ENCODE measurements around the gene TRAPPC5.
A peak's percentile ranks its signal among the peaks of the same experiment; 100 is the strongest.

The TRAPPC5 gene

GRCh38 chr19:7663706-7664105 lies 16.9 kb upstream of the TRAPPC5 start:
- Histone ChIP-seq H3K27me3 (ENCODE audit: control insufficient read depth, insufficient read depth, low read length) (peaks cover 3% of the 10 kb centered on the region; the same call in 1 of the 2 replicates), H3K4me3 (ENCODE audit: low read depth, low read length) (no peak overlapping the region), H3K9ac (ENCODE audit: low read depth, low read length) (no peak overlapping the region), H3K27ac (ENCODE audit: low read depth, low read length) (no peak overlapping the region), H3K9me3 (ENCODE audit: control insufficient read depth, insufficient read depth, low read length) (no peaks in the 10 kb centered on the region), H3K36me3 (ENCODE audit: control insufficient read depth, insufficient read depth, low read length) (no peaks in the 10 kb centered on the region), H3K4me1 (ENCODE audit: control insufficient read depth, insufficient read depth, low read length) (no peaks in the 10 kb centered on the region)

DNA sequence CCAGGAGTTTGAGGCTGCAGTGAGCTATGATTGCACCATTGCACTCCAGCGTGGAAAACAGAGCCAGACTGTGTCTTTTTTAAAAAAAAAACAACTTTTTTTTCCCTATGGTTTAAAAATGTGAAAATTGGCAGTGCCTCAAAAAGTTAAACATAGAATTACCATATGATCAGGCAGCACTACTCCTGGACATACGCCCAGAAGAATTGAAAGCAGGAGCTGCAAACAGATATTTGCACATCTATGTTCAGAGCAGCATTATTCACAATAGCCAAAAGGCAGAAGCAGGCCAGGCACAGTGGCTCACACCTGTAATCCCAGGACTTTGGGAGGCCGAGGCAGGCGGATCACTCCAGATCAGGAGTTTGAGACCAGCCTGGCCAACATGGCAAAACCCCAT lies 15.6 kb upstream of the TRAPPC5 start:
- Histone ChIP-seq H3K27me3 (ENCODE audit: control insufficient read depth, insufficient read depth, low read length) (peaks cover 14% of the 10 kb centered on the region), H3K36me3 (ENCODE audit: control insufficient read depth, insufficient read depth, low read length) (no peaks in the 10 kb centered on the region), H3K4me3 (ENCODE audit: low read depth, low read length) (no peak overlapping the region), H3K27ac (ENCODE audit: low read depth, low read length) (no peak overlapping the region), H3K9ac (ENCODE audit: low read depth, low read length) (no peak overlapping the region), H3K4me1 (ENCODE audit: control insufficient read depth, insufficient read depth, low read length) (no peaks in the 10 kb centered on the region), H3K9me3 (ENCODE audit: control insufficient read depth, insufficient read depth, low read length) (no peaks in the 10 kb centered on the region)

GRCh38 chr19:7668842-7669241 lies 11.8 kb upstream of the TRAPPC5 start, which contains the start of gene RETN:
TSS of gene RETN (plus strand) at chr19:7669049. CDS start at chr19:7669327, 278 bp downstream.
- Histone ChIP-seq H3K9me3 (ENCODE audit: control insufficient read depth, insufficient read depth, low read length) (no peaks in the 10 kb centered on the region), H3K27ac (ENCODE audit: low read depth, low read length) (no peak within 1 kb of the TSS), H3K4me3 (ENCODE audit: low read depth, low read length) (peak within 1 kb of the TSS; percentile 50), H3K27me3 (ENCODE audit: control insufficient read depth, insufficient read depth, low read length) (peaks cover 35% of the 10 kb centered on the region), H3K9ac (ENCODE audit: low read depth, low read length) (no peak within 1 kb of the TSS), H3K4me1 (ENCODE audit: control insufficient read depth, insufficient read depth, low read length) (peaks cover 4% of the 10 kb centered on the region; the same call in 1 of the 2 replicates), H3K36me3 (ENCODE audit: control insufficient read depth, insufficient read depth, low read length) (no peaks in the 10 kb centered on the region)

- Histone ChIP-seq H3K9me3 (ENCODE audit: control insufficient read depth, insufficient read depth, low read length) (no peaks in the 10 kb centered on the region), H3K4me1 (ENCODE audit: control insufficient read depth, insufficient read depth, low read length) (peaks cover 4% of the 10 kb centered on the region; the same call in 1 of the 2 replicates), H3K4me3 (ENCODE audit: low read depth, low read length) (peak overlapping the region; percentile 50), H3K9ac (ENCODE audit: low read depth, low read length) (no peak overlapping the region), H3K36me3 (ENCODE audit: control insufficient read depth, insufficient read depth, low read length) (no peaks in the 10 kb centered on the region), H3K27ac (ENCODE audit: low read depth, low read length) (no peak overlapping the region), H3K27me3 (ENCODE audit: control insufficient read depth, insufficient read depth, low read length) (peaks cover 35% of the 10 kb centered on the region)
These were observed 11.0 kb upstream of the TRAPPC5 start for GRCh38 chr19:7669641-7670040.

DNA sequence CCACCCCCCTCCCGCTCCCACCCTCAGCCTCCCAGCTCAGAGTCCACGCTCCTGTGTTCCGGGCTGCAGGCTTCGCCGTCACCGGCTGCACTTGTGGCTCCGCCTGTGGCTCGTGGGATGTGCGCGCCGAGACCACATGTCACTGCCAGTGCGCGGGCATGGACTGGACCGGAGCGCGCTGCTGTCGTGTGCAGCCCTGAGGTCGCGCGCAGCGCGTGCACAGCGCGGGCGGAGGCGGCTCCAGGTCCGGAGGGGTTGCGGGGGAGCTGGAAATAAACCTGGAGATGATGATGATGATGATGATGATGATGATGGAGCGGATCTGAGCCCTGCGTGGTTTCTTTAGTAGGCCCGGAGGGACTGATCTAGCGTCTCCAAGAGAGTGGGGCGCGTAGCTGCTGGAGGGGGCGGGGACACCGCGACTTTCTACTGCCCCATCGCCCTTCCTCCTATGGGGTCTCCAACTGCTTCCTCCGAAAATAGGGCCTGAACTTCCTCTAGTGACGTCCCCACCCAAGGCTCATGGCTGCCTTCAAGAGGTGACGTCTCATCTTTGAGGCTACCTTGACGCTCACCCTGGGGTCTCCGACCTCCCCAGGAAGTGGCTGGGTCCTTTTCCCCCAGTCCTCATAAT lies 10.4 kb upstream of the TRAPPC5 start:
- Histone ChIP-seq H3K9me3 (ENCODE audit: control insufficient read depth, insufficient read depth, low read length) (no peaks in the 10 kb centered on the region), H3K4me3 (ENCODE audit: low read depth, low read length) (peak overlapping the region; percentile 62), H3K9ac (ENCODE audit: low read depth, low read length) (peak overlapping the region; percentile 31; the same call in 1 of the 2 replicates), H3K27me3 (ENCODE audit: control insufficient read depth, insufficient read depth, low read length) (peaks cover 35% of the 10 kb centered on the region), H3K36me3 (ENCODE audit: control insufficient read depth, insufficient read depth, low read length) (no peaks in the 10 kb centered on the region), H3K27ac (ENCODE audit: low read depth, low read length) (no peak overlapping the region), H3K4me1 (ENCODE audit: control insufficient read depth, insufficient read depth, low read length) (peaks cover 4% of the 10 kb centered on the region; the same call in 1 of the 2 replicates)

- no peak overlapping the region for H3K27ac ChIP-seq (ENCODE audit: low read depth, low read length)
- peak overlapping the region; percentile 31; the same call in 1 of the 2 replicates for H3K9ac ChIP-seq (ENCODE audit: low read depth, low read length)
- H3K36me3 ChIP-seq (ENCODE audit: control insufficient read depth, insufficient read depth, low read length): no peaks in the 10 kb centered on the region
- no peaks in the 10 kb centered on the region for H3K9me3 ChIP-seq (ENCODE audit: control insufficient read depth, insufficient read depth, low read length)
- peaks cover 4% of the 10 kb centered on the region; the same call in 1 of the 2 replicates for H3K4me1 ChIP-seq (ENCODE audit: control insufficient read depth, insufficient read depth, low read length)
- peak overlapping the region; percentile 62 for H3K4me3 ChIP-seq (ENCODE audit: low read depth, low read length)
- H3K27me3 ChIP-seq (ENCODE audit: control insufficient read depth, insufficient read depth, low read length): peaks cover 35% of the 10 kb centered on the region
These were observed 9.8 kb upstream of the TRAPPC5 start for GRCh38 chr19:7670790-7671189.

DNA sequence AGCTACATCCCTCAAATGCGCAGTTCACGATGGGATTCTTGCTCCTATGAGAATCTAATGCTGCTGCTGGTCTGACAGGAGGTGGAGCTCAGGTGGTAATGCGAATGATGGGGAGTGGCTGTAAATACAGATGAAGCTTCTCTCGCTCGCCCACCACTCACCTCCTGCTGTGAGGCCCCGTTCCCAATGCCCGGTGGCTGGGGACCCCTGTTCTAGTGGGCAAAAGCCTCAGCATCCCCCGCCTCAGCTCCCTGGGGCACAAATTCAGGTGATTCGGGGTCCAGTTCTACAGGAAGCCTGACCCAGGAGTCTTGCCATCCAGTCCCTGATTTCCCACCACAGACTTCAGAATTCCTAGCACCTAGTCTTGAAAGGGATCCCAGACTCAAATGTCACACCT lies 8.1 kb upstream of the TRAPPC5 start:
- no peak overlapping the region for H3K4me3 ChIP-seq (ENCODE audit: low read depth, low read length)
- H3K9me3 ChIP-seq (ENCODE audit: control insufficient read depth, insufficient read depth, low read length): no peaks in the 10 kb centered on the region
- H3K4me1 ChIP-seq (ENCODE audit: control insufficient read depth, insufficient read depth, low read length): peaks cover 4% of the 10 kb centered on the region; the same call in 1 of the 2 replicates
- H3K27ac ChIP-seq (ENCODE audit: low read depth, low read length): no peak overlapping the region
- H3K27me3 ChIP-seq (ENCODE audit: control insufficient read depth, insufficient read depth, low read length): peaks cover 44% of the 10 kb centered on the region
- no peak overlapping the region for H3K9ac ChIP-seq (ENCODE audit: low read depth, low read length)
- H3K36me3 ChIP-seq (ENCODE audit: control insufficient read depth, insufficient read depth, low read length): no peaks in the 10 kb centered on the region

GRCh38 chr19:7674010-7675005 lies 6.3 kb upstream of the TRAPPC5 start:
- Histone ChIP-seq H3K9ac (ENCODE audit: low read depth, low read length) (no peak overlapping the region), H3K4me1 (ENCODE audit: control insufficient read depth, insufficient read depth, low read length) (peaks cover 4% of the 10 kb centered on the region; the same call in 1 of the 2 replicates), H3K9me3 (ENCODE audit: control insufficient read depth, insufficient read depth, low read length) (no peaks in the 10 kb centered on the region), H3K27ac (ENCODE audit: low read depth, low read length) (no peak overlapping the region), H3K27me3 (ENCODE audit: control insufficient read depth, insufficient read depth, low read length) (peaks cover 39% of the 10 kb centered on the region), H3K36me3 (ENCODE audit: control insufficient read depth, insufficient read depth, low read length) (no peaks in the 10 kb centered on the region), H3K4me3 (ENCODE audit: low read depth, low read length) (peak overlapping the region; percentile 31; the same call in 1 of the 2 replicates)

DNA sequence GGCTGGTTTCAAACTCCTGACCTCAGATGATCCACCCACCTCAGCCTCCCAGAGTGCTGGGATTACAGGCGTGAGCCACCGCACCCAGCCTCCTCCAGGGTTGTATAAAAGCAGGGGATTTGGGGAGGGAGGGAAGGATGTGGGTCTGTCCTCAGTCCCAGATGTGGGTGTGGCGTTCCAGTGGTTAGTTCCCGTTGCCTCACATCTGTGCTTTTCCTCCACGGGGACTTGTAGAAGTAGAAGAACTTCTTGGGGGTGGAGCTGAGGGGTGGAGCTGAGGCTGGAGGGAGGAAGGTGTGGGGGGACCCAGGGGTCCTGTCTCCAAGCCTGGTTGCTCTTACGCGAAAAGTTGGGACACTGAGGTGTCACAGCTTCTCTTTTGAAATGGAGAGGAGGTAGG lies 4.3 kb upstream of the TRAPPC5 start:
- Histone ChIP-seq H3K27me3 (ENCODE audit: control insufficient read depth, insufficient read depth, low read length) (peaks cover 25% of the 10 kb centered on the region), H3K27ac (ENCODE audit: low read depth, low read length) (no peak overlapping the region), H3K4me1 (ENCODE audit: control insufficient read depth, insufficient read depth, low read length) (no peaks in the 10 kb centered on the region), H3K9ac (ENCODE audit: low read depth, low read length) (no peak overlapping the region), H3K4me3 (ENCODE audit: low read depth, low read length) (no peak overlapping the region), H3K9me3 (ENCODE audit: control insufficient read depth, insufficient read depth, low read length) (no peaks in the 10 kb centered on the region), H3K36me3 (ENCODE audit: control insufficient read depth, insufficient read depth, low read length) (no peaks in the 10 kb centered on the region)

DNA sequence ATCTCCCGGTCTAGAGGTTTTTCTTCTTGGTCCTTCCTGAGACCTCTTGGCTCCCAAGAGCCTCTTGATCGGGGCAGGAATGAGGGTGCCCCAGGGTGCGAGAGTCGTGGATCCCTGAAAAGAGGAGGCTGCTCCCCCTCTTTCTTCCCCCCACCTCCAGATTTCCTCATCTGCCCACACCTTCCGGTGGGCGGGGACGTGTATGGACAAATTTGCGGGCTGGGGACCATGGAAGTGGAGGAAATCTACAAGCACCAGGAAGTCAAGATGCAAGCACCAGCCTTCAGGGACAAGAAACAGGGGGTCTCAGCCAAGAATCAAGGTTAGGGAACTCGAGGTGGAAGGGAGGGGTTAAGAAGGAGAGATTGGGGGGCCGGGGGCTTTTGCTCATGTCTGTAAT lies 3.8 kb upstream of the TRAPPC5 start, which contains the start of gene MCEMP1:
Gene MCEMP1, plus strand, starts transcription at position 237 of the 400 bp plus-strand sequence. Its CDS starts 31 bp downstream, at position 268.
- no peak within 1 kb of the TSS for H3K27ac ChIP-seq (ENCODE audit: low read depth, low read length)
- no peaks in the 10 kb centered on the region for H3K36me3 ChIP-seq (ENCODE audit: control insufficient read depth, insufficient read depth, low read length)
- H3K9me3 ChIP-seq (ENCODE audit: control insufficient read depth, insufficient read depth, low read length): no peaks in the 10 kb centered on the region
- H3K27me3 ChIP-seq (ENCODE audit: control insufficient read depth, insufficient read depth, low read length): peaks cover 23% of the 10 kb centered on the region
- no peaks in the 10 kb centered on the region; the same call in 1 of the 2 replicates for H3K4me1 ChIP-seq (ENCODE audit: control insufficient read depth, insufficient read depth, low read length)
- no peak within 1 kb of the TSS for H3K4me3 ChIP-seq (ENCODE audit: low read depth, low read length)
- H3K9ac ChIP-seq (ENCODE audit: low read depth, low read length): no peak within 1 kb of the TSS

Data from HUES48 (cell line).